ENCODE results near the gene KBTBD8.

KBTBD8 gene, protein sequence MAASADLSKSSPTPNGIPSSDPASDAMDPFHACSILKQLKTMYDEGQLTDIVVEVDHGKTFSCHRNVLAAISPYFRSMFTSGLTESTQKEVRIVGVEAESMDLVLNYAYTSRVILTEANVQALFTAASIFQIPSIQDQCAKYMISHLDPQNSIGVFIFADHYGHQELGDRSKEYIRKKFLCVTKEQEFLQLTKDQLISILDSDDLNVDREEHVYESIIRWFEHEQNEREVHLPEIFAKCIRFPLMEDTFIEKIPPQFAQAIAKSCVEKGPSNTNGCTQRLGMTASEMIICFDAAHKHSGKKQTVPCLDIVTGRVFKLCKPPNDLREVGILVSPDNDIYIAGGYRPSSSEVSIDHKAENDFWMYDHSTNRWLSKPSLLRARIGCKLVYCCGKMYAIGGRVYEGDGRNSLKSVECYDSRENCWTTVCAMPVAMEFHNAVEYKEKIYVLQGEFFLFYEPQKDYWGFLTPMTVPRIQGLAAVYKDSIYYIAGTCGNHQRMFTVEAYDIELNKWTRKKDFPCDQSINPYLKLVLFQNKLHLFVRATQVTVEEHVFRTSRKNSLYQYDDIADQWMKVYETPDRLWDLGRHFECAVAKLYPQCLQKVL

DNA sequence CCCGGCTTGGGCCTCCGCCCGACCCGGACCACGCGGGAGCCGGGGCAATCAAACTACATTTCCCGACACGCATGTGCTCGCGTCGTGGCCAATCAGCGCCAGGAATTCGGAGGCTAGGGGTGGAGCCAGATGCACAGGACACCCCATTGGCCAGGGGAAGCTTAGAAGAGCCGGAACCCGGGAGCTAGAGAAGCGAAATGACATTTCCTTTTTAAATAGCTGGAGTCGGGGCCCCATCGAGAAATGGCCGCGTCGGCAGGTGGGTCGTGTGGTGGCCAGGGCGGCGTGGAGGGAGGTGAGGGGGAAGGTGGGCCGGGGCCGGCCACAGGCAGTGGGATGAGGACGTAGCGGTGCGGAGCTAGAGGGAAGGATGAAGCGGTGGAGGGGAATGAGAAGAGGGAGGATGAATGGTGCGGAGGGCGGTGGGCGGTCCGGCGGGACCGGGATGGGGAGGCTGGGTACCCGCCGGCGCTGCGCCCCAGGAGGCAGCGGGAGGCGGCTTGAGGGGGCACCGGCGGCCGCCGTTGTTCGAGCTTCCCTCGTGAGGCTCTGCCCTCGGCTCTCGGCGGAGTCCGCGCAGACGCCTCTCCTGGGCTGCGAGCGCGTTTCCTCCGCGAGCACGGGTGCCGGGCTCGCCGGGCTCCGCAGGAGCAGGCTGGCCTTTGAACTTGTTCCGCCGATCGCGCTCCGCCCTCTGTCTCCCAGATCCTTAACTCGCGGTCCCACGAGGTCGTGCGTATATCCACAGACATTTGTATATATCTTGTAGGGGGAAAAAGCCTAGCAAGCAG, at the start of gene KBTBD8:
Gene KBTBD8, plus strand, starts transcription at position 195 of the 791 bp plus-strand sequence. Its CDS starts 49 bp downstream, at position 244.
- no peaks in the 10 kb centered on the region for H3K36me3 ChIP-seq (ENCODE audit: control insufficient read depth, insufficient read depth, low read length)
- no peaks in the 10 kb centered on the region for H3K27me3 ChIP-seq (replicated peaks; ENCODE audit: control insufficient read depth, insufficient read depth, low read length)
- H3K4me3 ChIP-seq (replicated peaks; ENCODE audit: low read depth, low read length): peak within 1 kb of the TSS; percentile 97
- DNase-seq (ENCODE audit: extremely low read depth, insufficient read length): peak; percentile 99
- TF ChIP-seq, protein P1, sequence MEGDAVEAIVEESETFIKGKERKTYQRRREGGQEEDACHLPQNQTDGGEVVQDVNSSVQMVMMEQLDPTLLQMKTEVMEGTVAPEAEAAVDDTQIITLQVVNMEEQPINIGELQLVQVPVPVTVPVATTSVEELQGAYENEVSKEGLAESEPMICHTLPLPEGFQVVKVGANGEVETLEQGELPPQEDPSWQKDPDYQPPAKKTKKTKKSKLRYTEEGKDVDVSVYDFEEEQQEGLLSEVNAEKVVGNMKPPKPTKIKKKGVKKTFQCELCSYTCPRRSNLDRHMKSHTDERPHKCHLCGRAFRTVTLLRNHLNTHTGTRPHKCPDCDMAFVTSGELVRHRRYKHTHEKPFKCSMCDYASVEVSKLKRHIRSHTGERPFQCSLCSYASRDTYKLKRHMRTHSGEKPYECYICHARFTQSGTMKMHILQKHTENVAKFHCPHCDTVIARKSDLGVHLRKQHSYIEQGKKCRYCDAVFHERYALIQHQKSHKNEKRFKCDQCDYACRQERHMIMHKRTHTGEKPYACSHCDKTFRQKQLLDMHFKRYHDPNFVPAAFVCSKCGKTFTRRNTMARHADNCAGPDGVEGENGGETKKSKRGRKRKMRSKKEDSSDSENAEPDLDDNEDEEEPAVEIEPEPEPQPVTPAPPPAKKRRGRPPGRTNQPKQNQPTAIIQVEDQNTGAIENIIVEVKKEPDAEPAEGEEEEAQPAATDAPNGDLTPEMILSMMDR (IDR thresholded peaks at IDR 0.05; ENCODE audit: insufficient read depth, low read length, poor library complexity, severe bottlenecking): no peak

DNA sequence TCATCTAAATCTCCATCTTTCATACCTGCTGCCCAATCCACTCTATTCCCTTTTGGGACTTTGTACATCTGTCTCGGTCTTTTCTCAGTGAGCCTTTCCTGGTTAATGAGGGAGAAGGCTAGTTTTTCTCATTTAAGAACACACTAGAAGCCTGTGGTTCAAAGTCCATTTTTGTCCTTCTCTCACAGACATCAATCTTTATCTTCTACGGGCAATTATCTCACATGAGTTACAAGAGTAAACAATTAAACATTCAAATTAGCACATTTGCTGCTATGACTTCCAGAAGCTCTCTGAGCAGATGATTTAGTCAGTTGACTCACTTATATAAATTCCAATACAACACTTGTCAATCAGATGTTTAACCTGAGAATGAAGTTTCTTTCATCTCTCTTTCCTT, 49.3 kb upstream of the KBTBD8 start:
- no peaks in the 10 kb centered on the region for H3K36me3 ChIP-seq (ENCODE audit: control insufficient read depth, insufficient read depth, low read length)
- H3K4me3 ChIP-seq (replicated peaks; ENCODE audit: low read depth, low read length): no peak overlapping the region
- TF ChIP-seq, protein P1 (IDR thresholded peaks at IDR 0.05; ENCODE audit: insufficient read depth, low read length, poor library complexity, severe bottlenecking): no peak
- H3K27me3 ChIP-seq (replicated peaks; ENCODE audit: control insufficient read depth, insufficient read depth, low read length): no peaks in the 10 kb centered on the region
- DNase-seq (ENCODE audit: extremely low read depth, insufficient read length): no peak

DNA sequence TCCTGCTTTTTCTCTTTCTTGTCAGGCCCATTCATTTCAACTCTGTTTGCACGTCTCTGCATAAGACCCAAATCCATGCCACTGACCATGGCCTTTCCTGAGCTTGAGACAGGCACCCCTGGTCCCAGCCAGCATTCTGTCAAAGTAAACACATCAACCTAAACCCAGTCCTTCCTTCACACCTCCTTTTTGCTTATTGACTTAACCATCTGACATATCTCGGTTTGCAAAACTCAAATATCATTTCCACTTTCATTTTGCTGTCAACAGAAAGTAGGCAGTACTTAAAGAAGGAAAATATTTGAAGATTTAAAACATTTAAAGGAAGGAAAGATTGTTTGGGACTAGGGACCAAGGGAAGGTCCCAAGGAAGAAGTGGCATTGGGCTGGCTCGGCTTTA, 48.2 kb upstream of the KBTBD8 start:
- no peaks in the 10 kb centered on the region for H3K36me3 ChIP-seq (ENCODE audit: control insufficient read depth, insufficient read depth, low read length)
- no peak overlapping the region for H3K4me3 ChIP-seq (replicated peaks; ENCODE audit: low read depth, low read length)
- H3K27me3 ChIP-seq (replicated peaks; ENCODE audit: control insufficient read depth, insufficient read depth, low read length): no peaks in the 10 kb centered on the region
- DNase-seq (ENCODE audit: extremely low read depth, insufficient read length): no peak
- TF ChIP-seq, protein P1 (IDR thresholded peaks at IDR 0.05; ENCODE audit: insufficient read depth, low read length, poor library complexity, severe bottlenecking): no peak

DNA sequence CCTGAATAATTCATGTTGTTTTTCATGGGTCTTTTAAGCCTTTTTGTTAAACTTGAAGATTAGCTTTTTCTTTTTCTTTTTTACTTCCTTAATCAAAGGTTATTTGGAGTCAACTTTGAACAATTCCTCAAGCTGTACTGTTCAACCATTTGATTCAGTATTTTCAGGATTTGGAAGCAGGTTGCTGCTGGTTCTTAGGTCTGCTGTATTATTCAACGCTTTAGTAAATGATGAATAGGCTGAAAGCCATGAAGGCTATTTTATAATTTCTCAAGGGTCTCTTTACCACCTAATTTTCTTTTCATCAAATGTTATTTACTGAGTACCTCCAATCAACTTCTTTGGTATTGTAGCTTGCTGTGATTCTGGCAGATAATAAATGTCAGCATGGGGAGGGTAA, 45.8 kb upstream of the KBTBD8 start:
- TF ChIP-seq, protein P1 (IDR thresholded peaks at IDR 0.05; ENCODE audit: insufficient read depth, low read length, poor library complexity, severe bottlenecking): no peak
- H3K4me3 ChIP-seq (replicated peaks; ENCODE audit: low read depth, low read length): no peak overlapping the region
- no peak for DNase-seq (ENCODE audit: extremely low read depth, insufficient read length)
- no peaks in the 10 kb centered on the region for H3K36me3 ChIP-seq (ENCODE audit: control insufficient read depth, insufficient read depth, low read length)
- H3K27me3 ChIP-seq (replicated peaks; ENCODE audit: control insufficient read depth, insufficient read depth, low read length): no peaks in the 10 kb centered on the region

DNA sequence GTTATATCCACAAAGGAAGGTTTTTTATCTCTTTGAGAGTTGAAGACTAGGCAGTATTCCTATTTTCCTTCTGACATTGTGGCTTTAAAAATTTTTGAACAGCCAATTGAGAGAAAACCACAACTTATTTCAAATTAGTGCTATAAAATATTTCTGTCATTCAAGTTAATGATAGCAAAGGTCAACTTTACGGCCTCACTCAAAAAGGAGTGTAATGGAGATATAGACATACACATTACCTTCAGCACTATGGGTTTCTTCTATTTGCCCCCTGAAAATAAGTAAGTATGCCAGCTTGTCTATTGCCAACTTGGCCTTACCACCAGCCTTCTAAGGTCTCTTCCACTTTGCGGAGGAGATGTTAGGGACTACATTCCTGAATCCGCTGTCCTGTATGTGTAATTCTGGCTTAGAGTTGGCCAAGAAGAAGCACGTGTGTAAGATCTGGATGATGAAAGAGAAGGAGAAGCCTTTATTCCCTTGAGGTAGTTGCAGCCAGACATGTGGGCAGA, 44.1 kb upstream of the KBTBD8 start:
- TF ChIP-seq, protein P1 (IDR thresholded peaks at IDR 0.05; ENCODE audit: insufficient read depth, low read length, poor library complexity, severe bottlenecking): no peak
- no peaks in the 10 kb centered on the region for H3K27me3 ChIP-seq (replicated peaks; ENCODE audit: control insufficient read depth, insufficient read depth, low read length)
- H3K36me3 ChIP-seq (ENCODE audit: control insufficient read depth, insufficient read depth, low read length): no peaks in the 10 kb centered on the region
- H3K4me3 ChIP-seq (replicated peaks; ENCODE audit: low read depth, low read length): no peak overlapping the region
- no peak for DNase-seq (ENCODE audit: extremely low read depth, insufficient read length)
